Stimulated activated CD4-positive, alpha-beta T cell treated with anti-CD3 and anti-CD28 coated beads, Interleukin-1b, Interleukin-23, amount 100 ng/mL, for 48 hours (primary cell): Measurements from ENCODE around the gene DNAH14.

Experiments used
- DNase-seq: peaks from one replicate; pipeline ENCODE4 v3.0.0-alpha.2; 2020

Gene DNAH14

GRCh38 chr1:225435076-225435475 is 505.6 kb downstream of the DNAH14 start:
- DNase-seq: no peak

GRCh38 chr1:225435487-225435886 is 506.0 kb downstream of the DNAH14 start:
- no peak for DNase-seq

GRCh38 chr1:225435957-225436392 is 506.5 kb downstream of the DNAH14 start:
- no peak for DNase-seq

- no peak for DNase-seq
Observed at GRCh38 chr1:225437710-225438437, 508.4 kb downstream of the DNAH14 start.

- DNase-seq: no peak
Observed at GRCh38 chr1:225440380-225441221, 511.1 kb downstream of the DNAH14 start.

- DNase-seq: no peak
Observed at GRCh38 chr1:225441314-225442122, 512.0 kb downstream of the DNAH14 start.

- DNase-seq: no peak
Observed at GRCh38 chr1:225442123-225442505, 512.6 kb downstream of the DNAH14 start.

GRCh38 chr1:225445639-225446594 is 516.4 kb downstream of the DNAH14 start:
- no peak for DNase-seq

- no peak for DNase-seq
Observed at GRCh38 chr1:225446595-225446960, 517.1 kb downstream of the DNAH14 start.

GRCh38 chr1:225446981-225447615 is 517.6 kb downstream of the DNAH14 start:
- DNase-seq: no peak

GRCh38 chr1:225447650-225448089 is 518.2 kb downstream of the DNAH14 start:
- no peak for DNase-seq

- no peak for DNase-seq
Observed at GRCh38 chr1:225448146-225448805, 518.8 kb downstream of the DNAH14 start.
